D341Med (cell line): ENCODE results near the gene ASPHD1.
"Not testable (repeated sequence)": the region's sequence is repeated elsewhere in the genome, so short reads cannot be mapped to it uniquely, and the experiment has no call there.

ENCODE experiments used
- DNase-seq: peaks from one replicate; pipeline ENCODE4 v3.0.0; 2012; ENCODE audit warnings: low spot score

The ASPHD1 gene

GRCh38 chr16:29907973-29908372, 7.7 kb downstream of the ASPHD1 start:
- DNase-seq, result no peak

DNA sequence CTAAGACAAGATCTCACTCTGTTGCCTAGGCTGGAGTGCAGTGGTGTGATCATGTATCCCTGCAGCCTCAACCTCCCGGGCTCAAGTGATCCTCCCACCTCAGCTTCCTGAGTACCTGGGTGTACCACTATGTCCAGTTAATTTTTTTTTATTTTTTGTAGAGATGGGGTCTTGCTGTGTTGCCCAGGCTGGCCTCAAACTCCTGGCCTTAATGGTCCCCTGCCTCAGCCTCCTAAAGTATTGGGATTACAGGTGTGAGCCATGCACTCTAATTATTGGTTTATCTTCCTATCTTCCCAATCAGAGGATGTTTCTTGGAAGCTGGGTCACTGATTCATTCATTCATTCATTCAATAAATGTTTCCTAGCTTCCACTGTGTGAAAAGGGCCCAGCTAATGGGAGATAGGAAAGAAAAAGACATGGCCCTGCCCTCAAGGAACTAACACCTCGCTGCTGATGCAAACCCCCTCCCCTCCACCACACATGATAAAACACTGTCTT, 8.5 kb downstream of the ASPHD1 start:
- no peak for DNase-seq

- DNase-seq, result no peak
These were observed 9.1 kb downstream of the ASPHD1 start for GRCh38 chr16:29909391-29909790.

DNA sequence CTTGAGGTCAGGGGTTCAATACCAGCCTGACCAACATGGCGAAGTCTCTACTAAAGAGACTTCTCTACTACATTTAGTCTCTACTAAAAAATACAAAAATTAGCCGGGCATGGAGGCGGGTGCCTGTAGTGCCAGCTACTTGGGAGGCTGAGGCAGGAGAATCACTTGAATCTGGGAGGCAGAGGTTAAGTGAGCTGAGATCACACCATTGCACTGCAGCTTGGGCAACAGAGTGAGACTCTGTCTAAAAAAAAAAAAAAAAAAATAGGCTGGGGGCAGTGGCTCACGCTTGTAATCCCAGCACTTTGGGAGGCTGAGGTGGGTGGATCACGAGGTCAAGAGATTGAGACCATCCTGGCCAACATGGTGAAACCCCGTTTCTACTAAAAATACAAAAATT, 9.6 kb downstream of the ASPHD1 start:
- DNase-seq, result not testable (repeated sequence)

DNA sequence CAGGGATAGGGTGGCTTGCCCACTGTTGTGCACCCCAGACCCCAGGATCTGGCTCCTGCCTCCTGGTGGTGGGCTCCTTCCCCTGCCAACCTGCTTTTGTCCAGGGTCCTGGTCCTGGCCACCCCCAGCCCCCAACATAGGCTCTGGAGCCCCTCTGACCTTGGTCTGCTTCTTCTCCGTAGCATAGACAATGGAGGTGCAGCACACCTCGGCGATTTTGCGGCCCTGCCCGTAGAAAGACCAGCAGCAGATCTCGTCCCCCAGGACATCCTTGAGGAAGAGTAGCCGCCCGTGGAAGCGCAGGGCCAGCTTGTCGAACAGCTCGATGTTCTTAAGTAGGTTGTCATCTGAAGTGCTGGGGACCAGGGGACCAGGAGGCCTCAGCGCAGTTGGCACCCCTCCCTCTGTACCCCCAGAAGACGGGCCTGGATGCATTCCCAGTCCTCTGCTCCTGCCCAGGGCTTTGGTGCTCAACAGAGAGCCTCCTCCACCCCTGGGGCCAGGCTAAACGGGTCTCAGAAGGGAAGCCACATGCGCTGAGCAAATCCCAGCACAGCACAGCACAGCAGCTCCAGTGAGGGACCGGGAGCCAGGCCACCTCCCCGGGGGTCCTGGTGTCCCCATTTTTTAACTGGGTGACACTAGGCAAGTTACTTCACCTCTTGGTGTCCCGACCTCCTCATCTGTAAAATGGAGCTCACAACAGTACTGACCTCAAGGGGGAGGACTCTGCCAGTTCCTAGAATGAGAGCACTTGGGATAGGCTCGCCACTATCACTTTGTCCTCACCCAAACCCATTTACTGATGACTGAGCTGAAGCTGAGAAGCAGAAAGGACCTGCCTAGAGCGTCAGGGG, 10.8 kb downstream of the ASPHD1 start:
- DNase-seq, result no peak

DNA sequence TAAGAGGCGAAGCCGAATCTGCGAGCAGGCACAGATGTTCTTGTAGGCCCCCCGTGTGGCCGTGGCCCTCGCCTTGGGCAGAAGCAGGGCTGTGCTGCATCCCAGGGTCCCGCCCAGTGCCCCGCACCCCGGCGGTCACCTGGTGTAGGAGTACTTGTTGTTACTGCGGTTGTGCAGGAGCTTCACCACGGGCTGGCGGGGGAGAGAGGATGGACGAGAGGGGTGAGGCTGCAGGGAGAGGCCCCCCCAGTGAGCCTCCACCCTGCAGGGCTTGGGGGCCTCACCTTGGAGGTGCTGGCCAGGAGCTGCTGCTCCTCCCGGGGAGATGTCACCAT, 11.4 kb downstream of the ASPHD1 start:
- no peak for DNase-seq

GRCh38 chr16:29912087-29912486, 11.8 kb downstream of the ASPHD1 start:
- no peak for DNase-seq

DNA sequence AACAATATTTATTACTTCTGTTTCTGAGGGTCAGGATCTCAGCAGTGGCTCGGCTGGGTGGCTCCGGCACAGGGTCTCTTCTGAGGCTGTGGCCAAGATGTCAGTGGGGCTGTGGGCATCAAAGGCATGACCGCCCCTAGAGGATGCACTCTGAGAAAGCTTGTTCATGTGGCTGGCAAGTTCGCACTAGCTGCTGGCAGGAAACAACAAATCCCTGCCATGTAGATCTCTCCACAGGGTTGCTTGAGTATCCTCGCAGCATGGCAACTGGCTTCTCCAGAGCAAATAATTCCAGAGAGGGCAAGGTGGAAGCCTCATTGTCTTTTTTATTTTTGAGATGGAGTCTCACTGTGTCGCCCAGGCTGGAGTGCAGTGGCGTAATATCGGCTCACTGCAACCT, 13.2 kb downstream of the ASPHD1 start:
- no peak for DNase-seq

GRCh38 chr16:29915590-29916247, 15.4 kb downstream of the ASPHD1 start:
- no peak for DNase-seq

- DNase-seq, result no peak
These were observed 16.7 kb downstream of the ASPHD1 start for GRCh38 chr16:29916979-29917378.

GRCh38 chr16:29920288-29921033, 20.2 kb downstream of the ASPHD1 start:
- no peak for DNase-seq

DNA sequence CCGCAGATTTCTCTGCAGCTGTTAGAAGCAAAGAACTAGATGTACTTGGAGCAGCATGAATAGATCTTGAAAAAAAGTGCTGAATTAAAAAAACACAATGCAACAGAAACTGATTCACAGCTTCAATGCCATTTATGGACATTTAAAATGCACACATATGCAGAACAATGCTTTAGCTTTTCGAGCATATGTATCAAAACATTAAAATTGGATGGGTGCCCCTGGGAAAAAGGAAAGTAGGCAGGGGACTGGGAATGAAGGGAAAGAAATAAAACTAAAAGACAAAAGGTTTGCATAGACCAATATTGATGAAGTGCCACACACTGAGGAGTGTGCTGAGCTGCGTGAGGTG, 20.7 kb downstream of the ASPHD1 start:
- no peak for DNase-seq

GRCh38 chr16:29922326-29922725, 22.0 kb downstream of the ASPHD1 start:
- DNase-seq, result no peak

DNA sequence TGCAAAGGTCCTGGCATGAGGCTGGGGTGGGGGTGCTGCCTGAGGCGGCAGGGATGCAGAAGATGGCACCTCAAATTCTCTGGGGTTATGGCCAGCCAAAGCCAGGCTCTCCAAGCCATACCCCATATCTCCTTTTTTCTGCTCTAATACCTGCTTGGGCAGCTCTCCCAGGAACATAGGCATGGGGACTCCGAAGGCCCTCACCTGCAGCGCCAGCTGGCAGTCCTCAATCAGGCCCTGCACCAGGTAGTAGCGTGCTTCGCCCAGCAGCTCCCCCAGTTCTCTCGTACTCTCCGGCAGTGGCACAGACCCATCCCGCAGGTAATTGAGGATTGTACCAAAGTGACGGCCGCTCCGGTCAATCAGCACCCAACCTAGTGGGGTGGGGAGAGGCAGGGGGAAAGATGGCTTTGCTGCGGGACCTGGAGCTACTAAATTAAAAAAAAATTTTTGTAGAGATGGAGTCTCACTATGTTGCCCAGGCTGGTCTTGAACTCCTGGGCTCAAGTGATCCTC, 22.8 kb downstream of the ASPHD1 start:
- DNase-seq, result no peak

- DNase-seq, result peak; percentile 29
These were observed 24.9 kb downstream of the ASPHD1 start for GRCh38 chr16:29925105-29925756.

- DNase-seq, result peak; percentile 98
These were observed 25.8 kb downstream of the ASPHD1 start, which contains the start of gene KCTD13 for GRCh38 chr16:29925781-29926710. TSS of gene KCTD13 (minus strand) at chr16:29926226. CDS start at chr16:29926033, 193 bp downstream.

DNA sequence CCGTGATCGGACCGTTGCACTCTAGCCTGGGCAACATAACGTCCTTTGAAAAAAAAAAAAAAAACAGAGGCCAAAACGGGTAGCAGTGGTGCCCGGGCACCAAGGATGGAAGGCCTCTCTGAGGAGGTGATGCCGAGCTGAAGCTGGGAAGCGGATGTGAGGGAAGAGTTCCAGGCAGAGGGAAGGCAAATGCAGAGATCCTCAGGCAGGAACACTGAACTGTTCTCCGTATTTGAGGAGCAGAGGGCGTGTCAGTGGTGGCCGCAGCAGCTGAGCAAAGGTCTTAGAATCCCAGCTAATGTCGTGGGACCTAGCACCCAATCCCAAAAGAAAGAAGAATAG, 26.4 kb downstream of the ASPHD1 start:
- DNase-seq, result peak; percentile 39

- DNase-seq, result no peak
These were observed 27.0 kb downstream of the ASPHD1 start for GRCh38 chr16:29927070-29927905.

GRCh38 chr16:29931750-29932149, 31.5 kb downstream of the ASPHD1 start:
- not testable (repeated sequence) for DNase-seq

DNA sequence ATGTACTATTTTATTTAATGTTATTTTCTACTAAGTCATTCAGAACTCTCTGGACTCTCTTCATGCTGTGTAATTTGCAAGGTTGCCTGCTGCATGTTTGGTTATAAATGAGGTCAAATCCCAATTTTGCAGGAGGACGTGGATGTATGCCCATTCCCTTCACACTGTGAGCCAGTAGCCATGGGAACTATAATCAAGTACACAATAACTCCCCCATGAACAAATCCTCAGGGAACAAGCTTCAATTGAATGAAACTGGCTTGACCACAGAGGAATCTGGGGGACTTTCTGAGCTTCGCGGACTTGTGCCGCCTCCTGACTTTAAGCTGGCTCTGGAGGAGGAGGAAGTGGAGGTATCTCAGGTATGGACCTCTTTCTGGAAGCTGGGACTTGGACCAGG, 40.4 kb downstream of the ASPHD1 start:
- no peak for DNase-seq
